Left cardiac atrium (tissue), 4 donors: Measurements from ENCODE around the gene NOVA2. TPM values are rescaled to one million over a fixed set of nuclear protein-coding genes. Genes with fewer than 3 reads are reported as not detected.
A peak's percentile ranks its signal among the peaks of the same experiment; 100 is the strongest.

ENCODE experiments used
- ATAC-seq, 2 donors: fragments of 200-7000 bp; cut with Tn5 transposase; one replicate each; pipeline ENCODE4 v1.9.1; 2020; ENCODE audit warnings: mild to moderate bottlenecking in 2 of 2, moderate library complexity in 2 of 2
- DNase-seq: peaks from one replicate; pipeline ENCODE4 v3.0.0-alpha.2; 2020
- intact Hi-C, 2 donors: fragments of 100-400 bp; cut with DNase I; formaldehyde crosslinking; loops; one replicate each; pipeline versions ENCODE4 v1.14.1 to v1.15.1; 2022 to 2023
- long read RNA-seq: library from polyadenylated mRNA; unstranded; transcript quantifications from one replicate; pipeline ENCODE4 v2.0.0, GENCODE V29; 2021
- total RNA-seq, 2 donors: library from RNA; stranded (reverse); fragmentation: NEBNext Ultra II Directional; extraction: Animal tissue kit (Norgen Biotek cat#: 25700); gene quantifications; one replicate each; pipeline ENCODE4 v1.2.1, GENCODE V29; 2021
- donor health status: DM: no; HTN: yes; CAD: no.
- donor health status: DM: no; HTN: yes; CAD: no; lungs with severe emphysema.
- donor health status: DM: yes; HTN: yes; CAD: no.
- donor health status: Dilated cardiomyopathy.

The NOVA2 gene, protein sequence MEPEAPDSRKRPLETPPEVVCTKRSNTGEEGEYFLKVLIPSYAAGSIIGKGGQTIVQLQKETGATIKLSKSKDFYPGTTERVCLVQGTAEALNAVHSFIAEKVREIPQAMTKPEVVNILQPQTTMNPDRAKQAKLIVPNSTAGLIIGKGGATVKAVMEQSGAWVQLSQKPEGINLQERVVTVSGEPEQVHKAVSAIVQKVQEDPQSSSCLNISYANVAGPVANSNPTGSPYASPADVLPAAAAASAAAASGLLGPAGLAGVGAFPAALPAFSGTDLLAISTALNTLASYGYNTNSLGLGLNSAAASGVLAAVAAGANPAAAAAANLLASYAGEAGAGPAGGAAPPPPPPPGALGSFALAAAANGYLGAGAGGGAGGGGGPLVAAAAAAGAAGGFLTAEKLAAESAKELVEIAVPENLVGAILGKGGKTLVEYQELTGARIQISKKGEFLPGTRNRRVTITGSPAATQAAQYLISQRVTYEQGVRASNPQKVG
- total RNA-seq = 1 to 10 TPM; 4.2 to 5.8 TPM
- long read RNA-seq = 0 reads

DNA sequence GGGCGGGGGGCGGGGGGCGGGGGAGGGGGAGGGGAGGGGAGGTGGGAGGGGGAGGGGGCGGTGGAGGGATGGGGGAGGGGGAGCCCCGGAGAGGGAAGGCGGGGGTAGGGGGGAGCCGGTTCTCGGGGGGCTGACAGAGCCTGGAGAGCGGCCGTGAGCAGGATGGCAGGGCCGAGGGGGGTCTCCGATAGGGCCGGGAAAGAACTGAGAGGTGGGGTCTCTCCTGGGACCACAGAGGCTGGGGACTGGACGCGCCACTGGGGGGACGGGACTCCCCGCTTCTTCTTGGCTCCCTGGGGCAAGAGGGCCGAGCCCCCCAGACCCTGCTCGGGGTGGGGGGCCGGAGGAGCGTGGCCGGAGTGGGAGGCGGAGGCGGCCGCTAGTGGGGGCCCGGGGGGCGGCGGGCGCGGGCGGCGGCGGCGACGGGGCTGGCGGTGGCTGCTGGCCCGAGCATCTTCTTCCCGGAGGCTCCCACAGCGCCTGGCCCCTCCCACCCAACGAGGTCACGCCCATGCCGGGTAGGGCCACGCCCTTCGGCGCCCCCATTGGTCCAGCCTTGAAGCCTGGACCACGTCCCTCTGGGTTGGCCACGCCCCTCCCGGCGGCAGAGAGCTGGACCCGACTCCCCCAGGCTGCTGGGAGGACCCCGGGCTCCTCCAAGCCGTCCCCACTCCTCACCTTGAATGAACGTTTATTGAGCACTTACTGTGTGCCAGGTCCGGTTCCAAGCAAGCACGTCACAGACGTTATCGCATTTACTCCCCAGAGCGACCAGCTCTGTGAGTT lies at the start of gene NOVA2:
NOVA2 (minus strand) TSS at position 313 of the 786 bp plus-strand sequence. CDS start 514 bp downstream, outside the sequence.
- intact Hi-C loops = no loop called here
- DNase-seq (peak; percentile 86), ATAC-seq (peak; percentile 87 to 88)

DNA sequence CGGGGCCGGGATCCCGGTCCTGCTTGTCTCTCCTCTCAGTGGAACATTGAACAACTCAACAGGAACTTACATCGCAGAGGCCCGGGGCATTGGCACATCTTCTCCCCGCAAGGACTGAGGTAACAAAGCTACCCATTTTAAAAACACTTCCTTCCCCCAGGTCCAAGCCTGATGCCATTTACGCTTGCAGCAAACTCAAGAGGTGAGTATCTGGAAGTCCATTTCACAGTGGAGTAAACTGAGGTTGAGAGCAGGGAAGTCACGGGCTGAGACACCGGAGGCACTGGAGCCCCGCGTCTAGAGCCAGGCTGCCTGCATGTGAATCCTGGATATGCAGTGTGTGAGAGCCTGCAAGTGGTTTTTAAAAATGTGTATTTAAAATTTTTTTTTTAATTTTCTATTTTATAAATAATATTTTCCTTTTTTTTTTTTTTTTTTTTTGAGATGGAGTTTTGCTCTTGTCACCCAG lies 49.7 kb upstream of the NOVA2 start:
- intact Hi-C loops = no loop called here
- no peak for DNase-seq
- no peak for ATAC-seq

DNA sequence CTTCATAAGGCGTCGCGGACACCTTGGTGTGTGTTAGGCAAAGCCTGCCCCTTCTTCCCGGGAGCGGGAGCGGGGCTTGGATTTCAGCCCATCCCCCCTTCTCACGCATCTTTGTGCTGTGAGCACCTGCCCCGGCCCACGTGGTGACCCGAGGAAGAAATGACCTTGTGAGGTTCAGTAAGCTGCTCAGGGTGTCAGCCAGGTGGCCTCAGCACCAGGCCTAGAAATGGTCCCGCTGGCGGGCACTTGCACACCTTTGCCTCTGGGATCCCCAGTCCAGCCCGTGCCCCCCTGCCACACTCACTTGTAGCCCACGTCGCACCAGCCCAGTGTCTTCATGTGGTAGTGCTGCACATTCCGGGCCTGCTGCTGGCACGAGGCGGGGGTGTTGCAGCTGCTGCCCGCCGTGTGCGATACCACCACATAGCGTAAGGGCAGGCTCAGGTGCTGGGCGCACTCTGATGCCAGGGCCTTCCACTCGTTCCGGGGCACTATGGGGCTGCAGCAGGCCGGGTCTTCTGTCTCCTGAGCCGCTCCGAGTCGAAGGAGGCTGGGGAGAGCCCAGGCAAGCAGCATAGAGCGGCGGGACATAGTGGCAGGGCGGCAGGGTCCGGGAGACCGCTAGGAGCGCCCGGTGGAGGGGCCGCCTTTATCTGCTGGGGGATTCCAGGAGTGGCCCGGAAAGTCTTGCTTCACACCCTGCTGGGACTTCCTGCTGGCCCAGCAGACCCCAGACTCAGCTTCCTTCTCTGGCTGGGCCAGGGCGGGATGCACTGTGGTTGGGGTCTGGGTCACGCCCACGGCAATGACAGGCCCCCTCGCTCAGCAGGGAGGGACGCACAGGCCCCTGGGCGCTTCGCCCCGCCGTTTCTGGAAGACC lies 49.0 kb upstream of the NOVA2 start, which contains the start of gene PGLYRP1:
PGLYRP1 (minus strand) TSS at position 623 of the 880 bp plus-strand sequence; CDS start at position 591, 32 bp downstream.
- DNase-seq (no peak), ATAC-seq (peak in 1 of 2 donors; percentile 14)

DNA sequence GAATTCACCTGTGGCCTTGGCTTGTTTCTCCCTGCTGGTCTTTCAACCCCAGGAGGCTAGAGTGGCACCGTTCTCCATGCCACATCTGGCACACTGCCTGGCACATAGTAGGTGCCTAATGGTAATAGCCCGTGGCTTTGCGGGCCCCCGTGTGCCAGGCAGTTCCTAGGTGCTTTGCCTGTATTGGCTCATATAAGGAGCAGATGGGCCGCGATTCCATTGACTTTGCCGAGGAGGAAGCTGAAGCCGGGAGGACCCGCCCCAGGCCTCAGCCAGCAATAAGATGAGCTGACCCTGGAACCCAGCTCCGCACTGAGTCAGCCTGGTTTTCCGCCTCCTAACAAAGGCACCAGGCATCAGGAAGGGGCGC lies 48.4 kb upstream of the NOVA2 start:
- intact Hi-C loops = no loop called here
- DNase-seq = no peak
- no peak for ATAC-seq

More for the DNA sequence above, 49.0 kb upstream of the NOVA2 start, which contains the start of gene PGLYRP1:
- intact Hi-C loops = no loop called here

DNA sequence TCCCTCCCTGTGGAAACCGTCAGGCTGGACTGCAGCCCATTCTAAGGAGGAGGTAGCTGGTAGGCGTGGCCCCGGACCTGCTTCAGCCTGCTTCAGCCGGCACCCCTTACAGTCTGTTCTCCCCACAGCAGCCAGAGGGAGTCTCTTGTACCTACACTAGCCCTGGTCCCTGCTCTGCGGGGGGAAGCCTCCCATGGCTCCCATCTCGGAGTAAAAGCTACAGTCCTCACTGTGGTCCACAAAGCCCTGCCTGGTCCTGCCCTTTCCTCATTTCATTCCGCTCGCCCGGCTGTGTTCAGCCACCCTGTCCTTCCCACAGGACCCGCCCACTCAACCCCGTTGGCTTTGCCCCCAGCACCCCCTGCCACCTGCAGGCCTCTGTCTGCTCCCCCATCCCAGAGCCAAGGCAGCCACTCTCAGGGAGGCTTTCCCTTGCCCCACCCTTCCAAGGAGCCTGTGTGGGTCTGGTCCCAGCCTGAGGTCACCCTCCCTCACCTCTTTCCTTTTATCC lies 47.9 kb upstream of the NOVA2 start:
- intact Hi-C loops = no loop called here
- ATAC-seq = no peak
- DNase-seq = no peak

DNA sequence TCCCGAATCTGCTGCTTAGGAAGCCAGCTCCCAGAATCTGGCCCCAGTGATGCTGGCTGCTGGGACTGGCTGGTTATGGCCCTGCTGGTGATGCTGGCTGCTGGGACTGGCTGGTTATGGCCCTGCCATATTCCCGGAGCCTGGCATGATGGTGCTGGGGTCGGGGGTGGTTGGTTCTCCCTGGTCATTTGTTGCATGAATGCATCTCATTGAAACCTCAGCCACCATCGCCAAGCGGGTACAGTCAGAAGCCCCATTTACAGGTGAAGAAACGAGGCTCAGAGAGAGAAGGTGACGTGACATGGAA lies 47.1 kb upstream of the NOVA2 start:
- no peak for DNase-seq
- ATAC-seq = no peak
- intact Hi-C loops = no loop called here

DNA sequence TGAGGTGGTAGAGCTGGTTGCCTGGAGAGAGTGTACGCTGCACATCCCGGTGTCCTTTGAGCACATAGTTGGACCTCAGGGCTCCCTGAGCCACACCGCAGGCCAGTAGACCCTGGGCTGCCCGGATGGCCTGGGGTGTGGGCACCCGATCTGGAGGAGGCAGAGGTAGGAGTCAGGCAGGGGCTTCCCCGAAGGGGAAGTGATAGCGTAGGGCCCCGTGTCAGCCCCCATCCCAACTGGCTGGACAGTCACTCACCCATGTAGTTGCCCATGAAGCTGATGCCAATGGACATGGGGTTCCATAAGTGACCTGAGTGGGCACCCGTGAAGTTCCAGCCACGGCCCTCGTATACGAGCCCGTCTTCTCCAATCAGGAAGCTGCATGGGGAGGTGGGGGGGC lies 45.6 kb upstream of the NOVA2 start:
- ATAC-seq (no peak), DNase-seq (no peak)
- intact Hi-C loops = no loop called here

DNA sequence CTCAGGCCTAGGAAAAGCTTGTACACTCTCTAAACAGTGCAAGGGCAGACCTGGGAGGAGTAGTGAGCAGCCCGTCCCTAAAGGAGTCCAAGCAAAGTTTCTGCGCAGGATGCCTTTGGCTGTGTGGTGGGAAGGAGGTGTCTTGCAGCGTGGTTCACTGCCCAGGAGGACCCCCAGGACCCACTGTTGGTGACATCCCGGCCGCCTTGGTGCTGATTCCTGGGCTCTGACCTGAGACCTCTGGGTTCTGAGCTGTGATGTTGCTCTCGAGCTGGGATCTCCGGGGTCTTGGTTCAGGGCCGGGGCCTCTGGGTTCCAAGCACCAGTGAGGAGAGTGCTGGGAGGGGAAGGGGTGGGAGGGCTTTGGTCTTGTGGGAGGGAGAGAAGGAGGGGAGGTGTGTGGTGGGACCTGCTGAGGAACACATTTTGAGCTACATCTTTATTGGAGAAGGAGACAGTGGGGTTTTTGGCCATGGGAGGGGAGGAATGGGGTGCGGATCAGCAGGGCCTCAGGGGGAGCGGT lies 45.1 kb upstream of the NOVA2 start:
- no peak for DNase-seq
- no peak for ATAC-seq
- intact Hi-C loops = no loop called here

DNA sequence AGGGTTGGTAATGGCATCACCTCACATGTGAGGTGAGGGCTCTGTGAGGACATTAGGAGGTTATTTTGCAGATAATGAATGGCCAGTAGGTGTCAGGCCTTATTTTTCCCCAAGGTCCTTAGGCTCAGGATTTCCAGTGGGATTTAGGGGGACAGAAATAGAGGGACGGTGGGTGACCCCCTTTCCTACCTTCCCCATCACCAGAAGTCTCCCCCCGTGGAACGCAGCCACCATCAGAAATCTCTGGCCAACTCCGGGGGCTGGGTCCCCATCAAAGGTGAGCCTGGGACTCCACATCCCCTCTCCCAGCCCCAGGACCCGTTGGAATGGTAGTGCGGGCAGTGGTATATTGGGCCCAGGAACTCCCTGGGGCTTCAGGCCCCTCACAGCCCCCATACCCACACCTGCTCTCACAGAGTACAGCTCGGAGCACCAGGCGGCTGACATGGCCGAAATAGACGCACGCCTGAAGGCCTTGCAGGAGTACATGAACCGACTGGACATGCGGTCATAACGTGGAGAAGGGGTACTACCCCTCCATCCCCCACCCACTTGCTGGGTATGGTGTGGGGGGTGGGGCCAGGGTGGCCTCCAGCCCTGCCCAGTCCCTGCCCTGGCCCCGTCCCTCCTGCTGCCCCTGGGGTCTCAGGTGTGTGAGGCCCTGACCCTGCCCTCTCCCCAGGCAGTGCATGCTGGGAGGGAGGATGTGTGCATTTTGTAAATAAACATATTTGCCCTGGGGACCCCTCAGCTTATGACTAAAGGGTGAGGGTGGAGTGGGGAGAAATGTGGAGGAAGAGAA lies 44.4 kb upstream of the NOVA2 start:
- intact Hi-C loops = no loop called here
- ATAC-seq (no peak), DNase-seq (no peak)

DNA sequence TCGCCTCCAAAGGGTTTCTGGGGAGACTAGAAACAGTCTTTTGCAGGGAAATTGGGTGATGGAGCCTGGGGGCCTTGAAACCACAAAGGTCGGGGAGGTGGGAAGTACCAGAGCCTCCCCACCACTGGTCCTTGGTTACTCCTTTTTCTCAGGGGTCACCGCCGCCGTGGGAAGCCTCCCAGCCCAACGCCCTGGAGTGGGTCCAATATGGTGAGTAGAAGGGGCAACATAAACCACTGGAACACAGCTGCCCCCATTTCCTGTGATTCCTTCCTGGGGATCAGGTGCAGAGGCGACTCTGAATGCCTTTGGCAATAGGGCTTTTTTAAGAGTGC lies 43.4 kb upstream of the NOVA2 start:
- ATAC-seq (no peak), DNase-seq (no peak)
- intact Hi-C loops = no loop called here

DNA sequence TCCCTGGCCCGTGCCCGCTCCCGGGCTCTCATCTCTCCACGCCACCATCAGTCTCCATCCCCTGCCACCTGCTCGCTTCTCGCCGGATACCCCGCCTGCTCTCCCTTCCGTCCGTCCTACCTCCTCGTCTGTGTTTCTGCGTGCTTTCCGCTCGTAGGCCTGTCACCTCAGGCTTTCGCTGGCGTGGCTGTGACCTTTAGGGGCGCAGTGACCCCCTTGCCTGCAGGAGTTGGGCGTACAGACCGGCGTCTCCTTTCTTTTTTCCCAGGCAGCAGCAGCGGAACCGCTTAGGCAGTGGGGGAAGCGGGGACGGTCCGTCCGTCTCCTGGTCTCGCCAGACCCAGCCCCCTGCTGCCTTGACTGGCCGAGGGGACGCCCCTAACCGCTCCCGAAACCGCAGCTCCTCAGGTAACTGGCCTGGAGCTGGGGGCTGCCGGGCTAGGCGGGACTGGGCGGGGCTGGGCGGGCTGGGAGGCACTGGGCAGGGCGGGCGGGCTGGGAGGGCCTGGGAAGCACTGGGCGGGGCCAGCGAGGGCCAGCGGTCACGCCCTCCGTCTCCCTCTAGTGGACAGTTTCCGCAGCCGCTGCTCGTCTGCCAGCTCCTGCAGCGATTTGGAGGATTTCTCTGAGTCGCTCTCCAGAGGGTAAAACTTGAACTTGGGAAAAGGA lies 42.9 kb upstream of the NOVA2 start:
- ATAC-seq = peak; percentile 81 to 84
- DNase-seq = peak; percentile 84
- intact Hi-C loops = no loop called here

DNA sequence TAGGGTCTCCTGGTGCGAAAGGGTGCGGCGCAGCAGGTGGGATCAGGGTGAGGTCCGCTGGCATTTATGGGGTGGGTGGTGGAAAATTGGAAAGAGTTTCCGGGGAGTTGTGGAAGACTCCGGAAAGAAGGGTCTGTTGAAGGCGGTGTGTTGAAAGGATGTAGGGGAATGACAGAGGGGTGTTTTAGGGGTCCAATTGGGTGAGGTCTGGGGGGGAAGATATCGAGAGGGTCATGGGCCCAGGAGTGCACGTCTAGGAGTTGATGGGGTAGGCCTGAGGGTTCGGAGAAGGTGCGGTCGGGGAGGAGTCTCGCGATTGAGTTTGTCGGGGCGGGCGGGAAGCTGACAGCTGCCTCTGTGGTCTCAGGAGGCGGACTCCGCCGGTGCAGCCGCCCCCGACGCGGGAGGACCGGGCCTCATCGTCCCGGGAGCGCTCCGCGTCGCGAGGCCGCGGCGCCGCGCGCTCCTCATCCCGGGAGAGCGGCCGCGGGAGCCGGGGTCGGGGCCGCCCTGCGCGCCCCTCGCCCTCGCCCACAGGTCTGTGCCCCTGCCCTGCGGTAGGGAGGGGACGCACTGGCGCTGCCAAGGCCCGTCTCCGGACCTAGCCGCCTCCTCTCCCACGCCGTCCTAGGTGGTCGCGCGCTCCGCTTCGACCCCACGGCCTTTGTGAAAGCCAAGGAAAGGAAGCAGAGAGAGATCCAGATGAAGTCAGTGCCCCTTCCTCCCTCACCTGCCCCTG lies 42.2 kb upstream of the NOVA2 start:
- DNase-seq = no peak
- intact Hi-C loops = no loop called here
- ATAC-seq = peak in 1 of 2 donors; percentile 31

DNA sequence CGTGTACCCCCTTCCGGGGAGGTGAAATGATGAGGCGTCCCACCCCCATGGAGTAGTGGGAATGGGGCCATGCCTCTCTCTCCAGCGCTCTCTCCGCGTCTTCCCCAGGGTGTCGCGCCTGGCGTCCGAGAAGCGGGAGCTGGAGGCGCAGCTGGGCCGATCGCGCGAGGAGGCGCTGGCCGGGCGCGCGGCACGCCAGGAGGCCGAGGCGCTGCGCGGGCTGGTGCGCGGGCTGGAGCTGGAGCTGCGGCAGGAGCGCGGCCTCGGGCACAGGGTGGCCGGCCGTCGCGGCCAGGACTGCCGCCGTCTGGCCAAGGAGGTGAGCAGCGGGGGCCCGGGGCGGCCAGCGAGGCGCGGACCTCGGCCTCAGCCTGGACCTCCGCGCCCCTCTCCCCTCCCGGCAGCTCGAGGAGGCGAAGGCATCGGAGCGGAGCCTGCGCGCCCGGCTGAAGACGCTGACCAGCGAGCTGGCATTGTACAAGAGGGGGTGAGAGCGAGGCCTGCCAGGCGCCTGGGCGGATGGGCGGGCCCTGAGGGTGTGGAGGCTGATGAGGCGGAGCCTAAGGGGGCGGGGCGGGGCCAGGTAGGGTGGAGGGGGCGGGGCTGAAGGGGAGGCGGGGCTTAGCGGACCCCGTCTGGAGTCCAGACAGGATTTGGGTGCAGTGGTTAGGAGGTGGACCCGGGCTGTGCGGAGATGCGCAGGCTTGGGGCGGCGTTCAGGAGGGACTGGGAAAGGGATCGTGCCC lies 41.4 kb upstream of the NOVA2 start:
- peak; percentile 80 for DNase-seq
- ATAC-seq = peak; percentile 73 to 86
- intact Hi-C loops = no loop called here

DNA sequence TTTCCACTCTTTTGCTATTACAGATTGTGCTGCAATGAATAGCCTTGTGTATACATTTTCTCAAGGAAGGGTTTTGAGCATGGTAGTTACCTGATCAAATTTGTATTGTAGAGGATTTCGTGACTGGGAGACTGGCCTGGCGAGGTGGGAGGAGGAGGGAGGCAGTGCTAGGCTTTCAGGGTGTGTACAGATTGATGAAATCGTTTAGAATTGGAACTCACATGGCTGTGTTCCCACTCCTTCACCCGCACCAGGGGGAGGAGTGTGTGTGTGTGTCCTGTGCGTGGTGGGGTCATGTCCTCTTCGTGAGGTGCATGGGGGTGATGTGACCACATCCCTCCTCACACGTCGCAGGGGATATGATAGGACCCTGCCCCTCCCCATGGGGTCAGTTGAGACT lies 40.9 kb upstream of the NOVA2 start:
- ATAC-seq (no peak), DNase-seq (no peak)
- intact Hi-C loops = no loop called here

DNA sequence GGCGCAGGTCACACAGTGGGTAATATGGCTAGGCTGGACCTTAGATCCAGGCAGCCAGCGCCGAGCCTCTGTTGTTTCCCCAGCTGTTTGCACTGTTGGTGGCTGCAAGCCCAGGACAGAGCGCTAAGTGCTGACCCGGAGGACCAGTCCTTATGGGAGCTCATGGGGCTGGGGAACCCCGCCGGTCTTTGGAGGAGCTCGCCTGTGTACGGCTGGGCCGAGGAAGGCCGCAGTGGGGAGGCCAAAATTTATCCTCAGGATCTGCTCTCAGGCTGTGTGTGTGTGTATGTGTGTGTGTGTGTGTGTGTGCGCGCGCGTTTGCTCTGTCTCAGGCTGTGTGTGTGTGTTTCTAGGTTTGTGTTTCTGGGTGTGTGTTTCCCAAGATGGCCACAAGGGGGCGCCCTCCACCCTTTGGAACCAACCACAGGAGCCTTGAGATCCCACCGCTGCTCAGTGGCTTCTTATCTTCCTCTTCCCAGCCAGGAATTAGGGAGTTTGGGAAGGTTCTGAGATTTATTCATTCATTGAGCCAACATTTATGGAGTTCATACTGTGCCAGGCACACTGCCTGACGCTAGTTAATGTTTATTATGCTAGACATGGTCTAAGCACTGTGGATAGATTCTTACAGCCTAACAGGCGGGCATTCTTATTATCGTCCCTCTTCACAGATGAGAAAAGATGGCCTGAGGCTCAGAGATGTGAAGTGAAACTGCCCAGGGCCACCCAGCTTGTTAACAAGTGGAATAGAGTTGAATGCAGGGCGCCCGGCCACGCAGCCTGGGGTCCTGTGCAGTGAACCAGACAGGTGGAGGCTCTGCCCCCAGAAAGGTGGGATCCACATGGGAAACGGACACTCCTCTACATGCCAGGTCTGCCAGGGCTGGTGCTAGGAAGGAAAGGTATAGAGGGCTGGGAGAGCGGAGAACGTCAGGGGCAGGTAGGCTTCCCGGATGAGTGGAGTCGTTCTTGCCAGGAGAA lies 36.2 kb upstream of the NOVA2 start:
- ATAC-seq (peak; percentile 71 to 73), DNase-seq (peak; percentile 63)
- intact Hi-C loops = no loop called here
